Activated CD4-positive, alpha-beta T cell treated with anti-CD3 and anti-CD28 coated beads, Interleukin-2, Interleukin-6, amounts not matched to agents 100 ng/mL and 50 ng/mL, durations not matched to agents 16 hours and 8 hours (primary cell): ENCODE results near the gene DGKQ.
"Not testable (repeated sequence)": the region's sequence is repeated elsewhere in the genome, so short reads cannot be mapped to it uniquely, and the experiment has no call there.

ENCODE experiments used
- DNase-seq: peaks from one replicate; pipeline ENCODE4 v3.0.0-alpha.2; 2020

Gene DGKQ

DNA sequence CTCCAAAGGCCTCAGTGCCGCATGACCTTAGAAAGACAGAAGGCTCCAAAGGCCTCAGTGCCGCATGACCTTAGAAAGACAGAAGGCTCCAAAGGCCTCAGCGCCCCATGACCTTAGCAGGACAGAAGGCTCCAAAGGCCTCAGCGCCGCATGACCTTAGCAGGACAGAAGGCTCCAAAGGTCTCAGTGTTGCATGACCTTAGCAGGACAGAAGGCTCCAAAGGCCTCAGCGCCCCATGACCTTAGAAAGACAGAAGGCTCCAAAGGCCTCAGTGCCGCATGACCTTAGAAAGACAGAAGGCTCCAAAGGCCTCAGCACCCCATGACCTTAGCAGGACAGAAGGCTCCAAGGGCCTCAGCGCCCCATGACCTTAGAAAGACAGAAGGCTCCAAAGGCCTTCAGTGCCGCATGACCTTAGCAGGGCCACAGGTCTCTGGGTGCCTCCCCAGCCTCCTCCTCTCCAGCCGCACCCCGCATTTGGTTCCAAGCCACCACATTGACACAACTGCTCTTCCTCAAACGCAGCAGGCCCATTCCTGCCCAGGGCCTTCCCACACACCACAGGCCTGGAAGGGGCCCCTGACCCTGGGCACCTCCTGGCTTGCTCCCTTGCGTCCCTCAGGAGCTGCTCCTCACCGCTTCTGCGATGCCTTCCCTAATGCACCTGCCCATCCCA, 54.2 kb downstream of the DGKQ start:
- DNase-seq = not testable (repeated sequence)

DNA sequence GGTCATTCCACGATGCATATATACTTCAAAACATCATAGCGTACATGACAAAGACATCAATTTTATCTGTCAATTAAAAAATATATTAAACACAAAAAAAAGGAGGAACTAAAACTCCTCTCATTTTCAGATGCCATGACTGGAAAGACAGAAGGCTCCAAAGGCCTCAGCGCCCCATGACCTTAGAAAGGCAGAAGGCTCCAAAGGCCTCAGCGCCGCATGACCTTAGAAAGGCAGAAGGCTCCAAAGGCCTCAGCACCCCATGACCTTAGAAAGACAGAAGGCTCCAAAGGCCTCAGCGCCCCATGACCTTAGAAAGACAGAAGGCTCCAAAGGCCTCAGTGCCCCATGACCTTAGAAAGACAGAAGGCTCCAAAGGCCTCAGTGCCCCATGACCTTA, 54.8 kb downstream of the DGKQ start:
- not testable (repeated sequence) for DNase-seq

DNA sequence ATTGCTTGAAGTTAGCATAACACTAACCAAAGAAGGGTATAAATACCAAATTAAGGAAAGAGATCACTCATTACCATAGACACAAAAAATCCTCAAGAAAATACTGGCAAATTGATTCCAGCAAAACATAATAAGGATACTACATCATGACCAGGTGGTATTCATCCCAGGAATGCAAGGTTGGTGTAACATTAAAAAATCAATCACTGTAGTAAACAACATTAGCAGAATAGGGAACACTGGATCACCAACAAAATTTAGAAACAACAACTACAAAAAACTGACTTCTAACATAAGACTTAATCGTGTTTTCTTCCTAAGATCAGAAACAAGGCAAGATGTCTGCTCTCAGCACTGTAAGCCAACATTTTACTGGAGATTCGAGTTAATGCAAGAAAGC, 55.4 kb downstream of the DGKQ start:
- DNase-seq = no peak

DNA sequence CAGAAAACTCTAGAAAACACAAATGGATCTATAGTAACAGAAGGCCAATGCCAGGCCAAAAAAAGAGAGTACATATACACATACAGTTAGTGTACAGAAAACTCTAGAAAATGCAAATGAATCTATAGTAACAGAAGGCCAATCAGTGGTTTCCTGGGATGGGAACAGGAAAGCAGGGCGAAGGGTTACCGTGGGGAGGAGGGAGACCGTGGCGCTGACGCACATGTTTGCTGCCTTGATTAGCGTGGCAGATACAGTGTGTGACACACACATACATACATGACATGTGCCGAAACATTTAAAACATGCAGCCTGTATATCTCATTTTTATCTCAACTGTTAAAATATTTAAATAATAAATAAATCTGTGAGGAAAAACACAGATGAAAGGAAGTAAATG, 55.9 kb downstream of the DGKQ start:
- DNase-seq = no peak

DNA sequence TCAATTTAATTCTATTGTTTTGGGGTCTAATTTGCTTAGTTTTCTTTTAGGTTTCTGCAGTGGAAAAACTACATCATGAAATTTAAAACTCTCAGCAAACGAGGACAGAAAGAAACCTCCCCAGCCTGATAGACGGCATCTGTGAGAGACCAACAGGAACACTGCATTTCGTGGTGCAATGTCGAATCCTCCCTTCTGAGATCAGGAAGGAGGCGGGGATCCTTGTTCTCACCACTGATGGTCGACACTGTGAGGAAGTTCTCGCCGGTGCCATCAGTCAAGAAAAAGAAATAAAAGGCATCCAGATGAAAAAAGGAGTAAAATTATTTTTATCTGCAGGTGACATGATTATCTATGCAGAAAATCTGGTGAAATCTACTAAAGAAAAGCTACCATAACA, 57.8 kb downstream of the DGKQ start:
- DNase-seq = no peak

DNA sequence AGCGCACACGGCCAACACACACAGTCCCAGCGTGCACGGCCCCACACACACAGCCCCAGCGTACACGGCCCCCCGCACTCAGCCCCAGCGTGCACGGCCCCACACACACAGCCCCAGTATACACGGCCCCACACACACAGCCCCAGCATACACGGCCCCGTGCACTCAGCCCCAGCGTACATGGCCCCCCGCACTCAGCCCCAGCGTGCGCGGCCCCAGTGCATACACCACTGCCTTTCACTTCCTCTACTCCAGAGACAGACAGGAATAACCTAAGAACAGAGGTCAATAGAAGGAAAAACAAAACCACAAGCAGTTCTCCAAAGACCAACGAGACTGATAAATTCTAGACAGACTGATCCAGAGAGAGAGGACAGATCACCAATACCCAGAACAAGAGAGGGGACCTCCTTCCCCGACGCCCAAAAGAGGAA, 58.3 kb downstream of the DGKQ start:
- DNase-seq = no peak

DNA sequence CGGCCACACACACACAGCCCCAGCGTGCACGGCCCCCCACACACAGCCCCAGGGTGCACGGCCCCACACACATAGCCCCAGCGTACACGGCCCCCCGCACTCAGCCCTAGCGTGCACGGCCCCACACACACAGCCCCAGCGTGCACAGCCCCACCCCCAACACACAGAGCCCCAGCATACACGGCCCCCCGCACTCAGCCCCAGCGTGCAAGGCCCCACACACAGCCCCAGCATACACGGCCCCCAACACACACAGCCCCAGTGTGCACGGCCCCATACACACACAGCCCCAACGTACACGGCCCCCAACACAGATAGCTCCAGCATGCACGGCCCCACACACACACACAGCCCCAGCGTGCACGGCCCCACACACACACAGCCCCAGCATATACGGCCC, 58.8 kb downstream of the DGKQ start:
- no peak for DNase-seq

DNA sequence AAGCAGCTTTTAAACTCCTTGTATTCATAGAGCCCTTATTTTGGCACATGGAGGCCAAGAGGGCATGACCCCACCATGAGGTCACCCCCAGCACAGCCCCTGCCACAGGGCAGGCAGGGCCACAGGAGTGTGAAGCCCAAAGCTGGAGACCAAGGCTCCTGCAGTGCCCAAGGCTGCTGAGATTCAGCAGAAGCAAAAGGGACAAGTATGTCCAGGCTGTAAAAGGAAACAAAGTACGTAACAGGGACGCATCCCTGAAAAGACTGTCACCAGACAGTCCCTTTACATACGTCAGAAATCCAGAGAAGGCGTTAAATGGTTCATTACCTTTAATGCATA, 60.1 kb downstream of the DGKQ start:
- DNase-seq = no peak

DNA sequence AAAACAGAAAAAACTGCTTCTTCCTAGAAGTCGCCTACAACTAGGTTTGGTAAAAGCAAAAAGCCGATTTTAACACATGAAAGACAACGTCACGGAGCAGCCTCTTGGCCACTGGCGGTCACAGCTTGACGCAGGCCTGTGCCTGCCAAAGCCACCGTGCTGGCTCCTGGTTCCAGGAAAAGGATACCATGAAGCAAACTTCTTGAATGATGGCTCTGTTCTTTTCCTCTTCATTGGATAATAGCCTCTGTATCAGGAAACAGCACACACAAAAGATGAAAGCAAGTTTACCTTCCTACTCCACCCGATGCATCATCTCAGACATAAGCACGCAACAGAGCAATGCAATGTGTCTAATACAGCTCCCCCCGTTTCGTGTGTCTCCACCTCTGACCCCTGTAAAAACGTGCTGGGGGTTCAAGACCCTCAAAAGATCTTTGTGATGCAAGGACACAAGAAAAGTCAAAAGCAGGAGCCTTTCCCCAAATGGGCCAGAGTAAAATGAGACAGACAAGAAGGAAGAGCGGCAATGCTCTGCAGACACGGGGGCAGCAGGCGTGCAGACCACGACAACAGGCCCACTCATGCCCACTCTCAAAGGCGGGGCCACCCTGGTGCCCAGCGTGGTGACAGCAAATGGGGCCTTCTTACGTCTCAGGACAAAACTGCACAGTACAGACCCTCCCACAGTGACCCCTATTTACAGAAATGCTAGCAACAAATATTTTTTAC, 60.7 kb downstream of the DGKQ start:
- DNase-seq = no peak

DNA sequence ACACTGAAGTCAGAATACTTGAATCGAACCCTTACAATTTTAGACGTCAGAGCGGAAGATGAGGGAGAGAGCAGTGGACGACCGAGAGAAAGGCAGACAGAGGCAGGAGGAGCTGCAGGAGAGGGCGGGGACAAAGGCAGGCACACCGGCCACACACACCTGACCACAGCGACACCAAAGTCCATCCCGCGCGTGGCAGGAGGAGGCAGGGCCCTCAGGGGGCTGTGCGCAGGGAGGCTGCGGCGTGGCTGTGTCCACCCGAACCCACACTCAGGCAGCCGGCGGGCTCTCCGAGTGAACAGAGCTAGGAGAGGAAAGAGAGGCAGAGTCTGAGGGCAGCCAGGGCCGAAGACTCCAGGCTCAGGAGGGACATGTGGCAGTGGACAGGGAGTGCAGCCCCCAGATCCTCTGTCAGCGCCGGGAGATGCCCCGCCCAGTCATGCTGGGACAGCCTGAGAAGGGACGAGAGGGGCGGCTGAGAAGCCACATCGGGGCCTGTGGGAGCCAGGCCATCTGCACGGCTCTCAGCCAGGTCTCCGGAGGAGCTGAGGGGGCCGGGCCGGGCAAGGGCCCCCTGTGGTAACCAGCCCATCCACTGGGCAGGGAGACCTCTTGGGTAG, 61.4 kb downstream of the DGKQ start:
- no peak for DNase-seq

DNA sequence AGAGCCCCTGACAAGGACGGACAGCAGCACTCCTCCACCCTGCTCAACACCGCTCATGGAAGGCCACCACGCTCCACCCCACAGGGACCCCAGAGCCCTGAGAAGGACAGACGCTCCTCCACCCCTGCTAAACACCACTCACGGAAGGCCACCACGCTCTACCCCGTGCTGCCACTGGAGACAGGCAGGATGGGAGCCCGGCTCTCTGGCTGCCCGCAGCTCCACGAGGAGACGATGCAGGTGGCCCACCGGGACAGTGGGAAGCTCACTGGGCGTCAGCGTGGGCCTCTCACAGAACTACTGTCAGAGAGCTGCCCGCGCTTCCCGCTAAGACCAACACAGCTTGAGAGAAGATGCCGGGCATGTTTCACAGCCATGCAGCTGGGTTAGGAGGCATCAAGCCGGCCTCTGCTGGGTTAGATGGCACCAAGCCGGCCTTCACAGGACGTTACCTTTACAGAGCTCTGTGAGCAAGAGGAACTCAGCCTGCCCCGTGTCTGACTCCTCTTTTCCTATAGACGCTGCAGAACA, 62.1 kb downstream of the DGKQ start:
- DNase-seq = no peak

DNA sequence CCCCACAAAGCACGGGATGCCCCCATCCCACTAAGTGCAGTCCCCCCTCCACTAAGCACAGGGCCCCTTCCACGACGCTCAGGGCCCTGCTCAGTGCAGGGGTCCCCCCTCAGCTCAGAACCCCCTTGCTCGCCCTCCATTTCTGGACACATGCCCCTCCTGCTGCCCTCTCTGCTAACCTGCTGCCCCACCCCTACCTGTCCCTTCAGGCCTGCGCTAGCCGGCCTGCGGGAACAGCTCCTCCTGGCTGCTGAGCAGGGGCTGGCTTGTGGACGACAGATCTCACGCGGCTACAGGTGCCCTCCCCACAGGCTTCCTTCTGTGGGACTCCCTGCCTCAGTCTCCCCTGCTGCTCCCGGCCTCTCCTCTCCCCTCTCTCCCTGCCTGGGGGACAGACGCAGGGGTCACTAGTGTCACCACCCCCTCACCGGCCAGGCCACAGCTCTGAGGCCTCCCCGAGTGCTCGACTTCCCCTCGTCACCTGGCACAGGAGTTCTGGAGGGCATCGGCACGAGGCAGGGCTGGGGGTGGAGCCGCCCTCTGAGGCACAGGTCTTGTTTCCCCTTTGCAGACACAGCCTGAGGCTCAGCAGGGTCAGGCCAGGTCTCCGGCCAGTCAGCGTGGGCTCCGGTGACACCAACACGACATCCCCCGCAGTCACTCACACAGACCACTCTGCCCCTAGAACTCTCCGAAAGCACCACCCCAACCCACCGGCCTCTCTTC, 62.8 kb downstream of the DGKQ start:
- DNase-seq = no peak

DNA sequence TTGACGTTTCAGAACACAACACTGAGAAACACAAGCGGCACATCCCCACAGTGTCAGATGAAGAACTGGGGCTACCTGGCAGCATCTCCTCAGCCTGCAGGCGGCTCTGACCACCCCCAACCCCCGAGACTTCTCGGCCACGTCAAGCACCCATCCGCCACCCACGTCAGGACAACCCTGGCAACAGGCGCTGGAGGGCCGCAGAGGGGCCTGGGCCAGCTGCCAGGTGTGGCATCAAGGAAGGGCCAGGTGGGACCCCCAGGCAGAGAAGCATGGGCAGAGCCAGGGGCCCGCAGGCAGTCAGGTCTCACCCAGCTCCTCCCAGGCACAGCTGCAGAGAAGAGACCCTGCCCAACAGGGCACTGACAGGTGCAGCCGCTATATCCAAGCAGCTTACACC, 63.5 kb downstream of the DGKQ start:
- DNase-seq = no peak

DNA sequence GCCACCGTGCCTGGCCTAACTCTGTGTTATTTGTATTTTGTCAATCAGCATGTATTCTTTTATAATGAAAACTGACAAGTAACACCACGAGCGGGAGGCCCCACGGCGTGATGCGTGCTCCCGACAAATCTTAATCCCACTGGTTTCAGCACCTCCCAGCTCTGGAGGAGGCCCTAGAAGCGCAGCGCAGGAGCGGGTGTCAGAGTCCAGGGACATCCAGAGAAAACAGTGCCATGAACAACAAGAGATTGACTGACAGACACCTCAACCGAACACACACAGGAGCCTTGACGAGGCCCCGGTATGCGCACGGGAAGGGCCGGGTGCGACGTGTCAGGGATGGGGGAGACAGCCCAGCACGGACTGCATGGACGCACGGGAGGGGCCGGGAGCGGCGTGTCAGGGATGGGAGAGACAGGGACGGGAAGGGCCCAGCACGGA, 64.2 kb downstream of the DGKQ start:
- DNase-seq = no peak
